ENCODE results near the gene SLC29A1.

Gene SLC29A1

DNA sequence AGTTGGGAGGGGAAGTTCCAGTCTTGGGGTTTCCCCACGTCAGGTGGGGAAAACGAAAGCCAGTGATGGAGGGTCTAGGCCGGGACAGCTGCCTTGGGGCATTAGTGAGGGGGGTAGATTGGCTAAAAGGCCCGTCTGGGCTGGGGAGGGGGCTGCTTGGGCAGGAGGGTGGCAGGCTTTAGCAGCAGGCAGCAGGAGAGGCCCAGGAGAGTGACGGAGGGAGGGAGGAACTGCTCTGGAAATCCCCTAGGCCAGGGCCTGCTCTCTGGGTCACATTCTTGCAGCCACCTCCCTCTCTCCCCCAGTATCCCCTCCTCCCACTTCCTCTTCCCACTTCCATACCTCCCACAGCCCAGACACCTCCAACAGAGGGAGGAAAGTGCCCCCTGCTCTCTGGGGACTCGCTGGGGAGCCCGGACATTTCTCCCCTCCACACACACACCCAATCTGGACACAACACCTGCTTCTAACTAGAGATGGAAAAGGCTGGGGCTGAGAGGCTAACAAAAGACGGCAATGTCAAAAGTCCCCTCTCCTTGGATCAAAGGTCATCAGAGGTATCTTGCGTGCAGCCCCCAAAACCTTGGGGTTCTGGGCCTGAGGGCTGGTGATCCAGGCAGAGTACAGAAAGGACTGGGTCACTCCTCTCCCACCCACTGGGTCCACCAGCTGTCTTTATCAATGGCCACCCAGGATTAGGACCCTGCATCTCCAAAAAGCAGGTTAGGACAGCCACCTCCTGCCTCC, 40.1 kb downstream of the SLC29A1 start:
- peak overlapping the region; percentile 80 for H3K9ac ChIP-seq (ENCODE audit: low read length)
- peak overlapping the region; percentile 78 for H3K4me3 ChIP-seq (ENCODE audit: insufficient read depth, low read length, poor library complexity, severe bottlenecking)
- peak overlapping the region; percentile 91 for H3K4me2 ChIP-seq (ENCODE audit: low read depth, low read length, poor library complexity, severe bottlenecking)
- no peaks in the 10 kb centered on the region for H3K9me2 ChIP-seq (replicated peaks; ENCODE audit: insufficient read depth, low read length)
- H3F3A ChIP-seq (ENCODE audit: insufficient read depth): peaks cover 41% of the 10 kb centered on the region
- H3K9me3 ChIP-seq (ENCODE audit: insufficient read depth, low read length): no peaks in the 10 kb centered on the region
- H4K20me1 ChIP-seq (ENCODE audit: low read depth, low read length): no peaks in the 10 kb centered on the region
- H3K27ac ChIP-seq (ENCODE audit: low read depth, low read length): peak overlapping the region; percentile 86
- H3K79me2 ChIP-seq (ENCODE audit: insufficient read depth, low read length): peaks cover 29% of the 10 kb centered on the region
- no peaks in the 10 kb centered on the region for H3K36me3 ChIP-seq (ENCODE audit: low read length)
- H2AFZ ChIP-seq (ENCODE audit: low read depth, low read length, severe bottlenecking): no peak overlapping the region
- H3K27me3 ChIP-seq (ENCODE audit: low read length): no peaks in the 10 kb centered on the region
- TF ChIP-seq, protein P1, sequence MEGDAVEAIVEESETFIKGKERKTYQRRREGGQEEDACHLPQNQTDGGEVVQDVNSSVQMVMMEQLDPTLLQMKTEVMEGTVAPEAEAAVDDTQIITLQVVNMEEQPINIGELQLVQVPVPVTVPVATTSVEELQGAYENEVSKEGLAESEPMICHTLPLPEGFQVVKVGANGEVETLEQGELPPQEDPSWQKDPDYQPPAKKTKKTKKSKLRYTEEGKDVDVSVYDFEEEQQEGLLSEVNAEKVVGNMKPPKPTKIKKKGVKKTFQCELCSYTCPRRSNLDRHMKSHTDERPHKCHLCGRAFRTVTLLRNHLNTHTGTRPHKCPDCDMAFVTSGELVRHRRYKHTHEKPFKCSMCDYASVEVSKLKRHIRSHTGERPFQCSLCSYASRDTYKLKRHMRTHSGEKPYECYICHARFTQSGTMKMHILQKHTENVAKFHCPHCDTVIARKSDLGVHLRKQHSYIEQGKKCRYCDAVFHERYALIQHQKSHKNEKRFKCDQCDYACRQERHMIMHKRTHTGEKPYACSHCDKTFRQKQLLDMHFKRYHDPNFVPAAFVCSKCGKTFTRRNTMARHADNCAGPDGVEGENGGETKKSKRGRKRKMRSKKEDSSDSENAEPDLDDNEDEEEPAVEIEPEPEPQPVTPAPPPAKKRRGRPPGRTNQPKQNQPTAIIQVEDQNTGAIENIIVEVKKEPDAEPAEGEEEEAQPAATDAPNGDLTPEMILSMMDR (IDR thresholded peaks at IDR 0.05; ENCODE audit: insufficient read depth, low read length, poor library complexity, severe bottlenecking): no peak
- TF ChIP-seq EZH2phosphoT487 (conservative IDR thresholded peaks at IDR 0.05; ENCODE audit: low read length): no peak

DNA sequence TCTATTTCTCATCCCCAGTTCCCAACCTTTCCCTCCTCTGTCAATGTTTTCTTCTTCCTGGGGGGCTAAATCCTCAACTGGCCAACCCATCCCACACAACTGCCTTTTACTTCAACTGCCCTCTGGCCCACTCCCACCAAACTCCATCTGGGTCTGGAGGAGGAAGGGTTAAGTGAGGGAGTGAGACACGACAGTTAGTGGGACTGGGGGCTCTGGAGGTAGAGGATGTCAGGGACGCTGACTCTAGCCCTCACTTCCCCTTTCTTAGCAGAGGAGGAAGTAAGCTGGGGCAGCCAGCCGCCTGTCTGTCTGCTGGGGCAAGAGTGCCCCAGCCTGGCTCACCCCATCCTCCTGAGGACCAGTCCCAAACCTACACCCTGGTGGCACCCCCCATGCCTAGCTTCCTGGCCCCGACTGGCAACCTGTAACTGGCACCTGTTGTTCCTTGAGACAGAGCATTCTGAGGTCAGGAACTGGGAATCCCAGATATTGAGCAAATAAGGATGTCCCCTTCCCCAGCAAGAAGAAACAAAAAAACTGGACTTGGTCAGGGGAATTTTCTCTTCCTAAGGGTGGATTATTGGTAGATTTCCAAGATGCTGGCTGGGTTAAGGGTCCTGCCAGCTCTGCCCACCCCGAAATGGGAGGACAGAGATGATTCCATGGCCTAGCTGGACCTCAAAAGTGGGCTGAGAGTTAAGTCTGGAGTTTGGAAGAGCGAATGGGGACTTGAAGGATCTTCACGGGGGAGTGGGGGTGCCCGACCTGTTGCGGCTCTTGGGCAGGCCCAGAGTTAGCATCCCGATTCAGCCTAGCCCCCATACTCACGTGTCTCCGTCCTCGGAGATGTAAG, 41.0 kb downstream of the SLC29A1 start:
- H3K9me2 ChIP-seq (replicated peaks; ENCODE audit: insufficient read depth, low read length): no peaks in the 10 kb centered on the region
- H3K4me3 ChIP-seq (ENCODE audit: insufficient read depth, low read length, poor library complexity, severe bottlenecking): peak overlapping the region; percentile 78
- no peaks in the 10 kb centered on the region for H3K9me3 ChIP-seq (ENCODE audit: insufficient read depth, low read length)
- H2AFZ ChIP-seq (ENCODE audit: low read depth, low read length, severe bottlenecking): peak overlapping the region; percentile 29
- peak overlapping the region; percentile 91 for H3K4me2 ChIP-seq (ENCODE audit: low read depth, low read length, poor library complexity, severe bottlenecking)
- peaks cover 29% of the 10 kb centered on the region for H3K79me2 ChIP-seq (ENCODE audit: insufficient read depth, low read length)
- H3K9ac ChIP-seq (ENCODE audit: low read length): peak overlapping the region; percentile 80
- peaks cover 36% of the 10 kb centered on the region for H3F3A ChIP-seq (ENCODE audit: insufficient read depth)
- no peak for TF ChIP-seq EZH2phosphoT487 (conservative IDR thresholded peaks at IDR 0.05; ENCODE audit: low read length)
- TF ChIP-seq, protein P1 (IDR thresholded peaks at IDR 0.05; ENCODE audit: insufficient read depth, low read length, poor library complexity, severe bottlenecking): no peak
- H3K27ac ChIP-seq (ENCODE audit: low read depth, low read length): peak overlapping the region; percentile 86
- H4K20me1 ChIP-seq (ENCODE audit: low read depth, low read length): no peaks in the 10 kb centered on the region
- H3K36me3 ChIP-seq (ENCODE audit: low read length): no peaks in the 10 kb centered on the region
- no peaks in the 10 kb centered on the region for H3K27me3 ChIP-seq (ENCODE audit: low read length)

DNA sequence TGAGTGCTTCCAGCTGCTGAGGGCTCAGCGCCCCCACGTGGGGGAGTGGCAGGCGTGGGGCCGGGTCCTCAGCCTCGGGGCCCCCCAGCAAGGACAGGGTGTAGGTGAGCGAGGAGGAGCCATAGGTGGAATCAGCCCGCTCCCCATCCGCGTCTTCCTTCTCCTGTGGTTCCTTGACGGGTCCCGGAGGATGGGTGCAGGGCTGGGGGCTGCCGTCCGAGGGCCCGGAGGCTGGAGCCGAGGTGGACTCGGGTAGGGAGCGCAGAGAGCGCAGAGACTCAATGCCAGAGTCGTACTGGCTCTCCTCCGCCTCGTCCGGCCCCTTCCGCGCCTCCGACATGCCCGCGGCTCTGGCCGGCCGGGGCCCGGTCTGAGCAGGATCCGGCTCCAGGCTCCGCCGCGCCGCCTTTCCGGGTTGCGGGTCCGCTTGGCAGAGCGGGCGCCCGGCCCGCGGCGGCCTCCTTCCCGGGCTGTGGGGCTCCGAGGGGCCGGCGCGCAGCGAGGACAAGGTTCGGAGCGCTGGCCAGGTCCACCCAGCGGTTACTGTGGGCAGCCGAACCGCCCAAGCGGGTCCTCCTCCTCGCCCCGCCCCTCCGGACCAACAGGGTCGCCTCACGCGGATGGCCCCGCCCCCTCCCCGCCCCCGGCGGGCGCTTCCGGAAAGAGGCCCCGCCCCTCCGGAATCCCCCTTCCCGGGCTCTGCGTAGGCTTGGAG, 41.8 kb downstream of the SLC29A1 start, which contains the start of gene NFKBIE:
TSS of gene NFKBIE (minus strand) at position 545 of the 715 bp plus-strand sequence. CDS start at position 340, 205 bp downstream.
- Histone ChIP-seq H3K9me3 (ENCODE audit: insufficient read depth, low read length) (no peaks in the 10 kb centered on the region), H3K9me2 (replicated peaks; ENCODE audit: insufficient read depth, low read length) (no peaks in the 10 kb centered on the region), H3K79me2 (ENCODE audit: insufficient read depth, low read length) (peaks cover 29% of the 10 kb centered on the region), H3K4me3 (ENCODE audit: insufficient read depth, low read length, poor library complexity, severe bottlenecking) (peak within 1 kb of the TSS; percentile 78), H3K36me3 (ENCODE audit: low read length) (no peaks in the 10 kb centered on the region), H3F3A (ENCODE audit: insufficient read depth) (peaks cover 44% of the 10 kb centered on the region), H3K27ac (ENCODE audit: low read depth, low read length) (peak within 1 kb of the TSS; percentile 86), H3K9ac (ENCODE audit: low read length) (peak within 1 kb of the TSS; percentile 80), H3K27me3 (ENCODE audit: low read length) (no peaks in the 10 kb centered on the region), H4K20me1 (ENCODE audit: low read depth, low read length) (no peaks in the 10 kb centered on the region), H3K4me2 (ENCODE audit: low read depth, low read length, poor library complexity, severe bottlenecking) (peak within 1 kb of the TSS; percentile 91), H2AFZ (ENCODE audit: low read depth, low read length, severe bottlenecking) (peak within 1 kb of the TSS; percentile 29)
- TF ChIP-seq, protein P1 (IDR thresholded peaks at IDR 0.05; ENCODE audit: insufficient read depth, low read length, poor library complexity, severe bottlenecking): peak; percentile 90
- TF ChIP-seq EZH2phosphoT487 (conservative IDR thresholded peaks at IDR 0.05; ENCODE audit: low read length): no peak
